GM13977 (cell line): Measurements from ENCODE around the gene UEVLD.
"Not testable (repeated sequence)": the region's sequence is repeated elsewhere in the genome, so short reads cannot be mapped to it uniquely, and the experiment has no call there.

Experiments
- DNase-seq: peaks from one replicate; pipeline ENCODE4 v3.0.0; 2012; ENCODE audit warnings: low spot score
- CTCF ChIP-seq: IDR thresholded peaks from 2 replicates; pipeline ENCODE4 v1.5.1; 2012; ENCODE audit warnings: mild to moderate bottlenecking, control low read depth; ENCODE audit not compliant: insufficient read depth; ENCODE audit errors: extremely low read depth, missing control alignments
- in situ Hi-C: fragments of 300-500 bp; cut with MboI; formaldehyde crosslinking; loops from one replicate; pipeline ENCODE4 v1.12.0; 2022; ENCODE audit warnings: low sequenced_read_pairs, low pct_unique_long_range_greater_than_20kb, mixed read lengths, inconsistent platforms; ENCODE audit not compliant: unreplicated experiment

UEVLD gene

GRCh38 chr11:18611196-18611595 lies 22.7 kb upstream of the UEVLD start:
- in situ Hi-C loops = no loop called here
- no peak for TF ChIP-seq CTCF
- no peak for DNase-seq

- in situ Hi-C loops = no loop called here
- no peak for DNase-seq
- no peak for TF ChIP-seq CTCF
Measured at GRCh38 chr11:18608376-18608775, 19.8 kb upstream of the UEVLD start.

DNA sequence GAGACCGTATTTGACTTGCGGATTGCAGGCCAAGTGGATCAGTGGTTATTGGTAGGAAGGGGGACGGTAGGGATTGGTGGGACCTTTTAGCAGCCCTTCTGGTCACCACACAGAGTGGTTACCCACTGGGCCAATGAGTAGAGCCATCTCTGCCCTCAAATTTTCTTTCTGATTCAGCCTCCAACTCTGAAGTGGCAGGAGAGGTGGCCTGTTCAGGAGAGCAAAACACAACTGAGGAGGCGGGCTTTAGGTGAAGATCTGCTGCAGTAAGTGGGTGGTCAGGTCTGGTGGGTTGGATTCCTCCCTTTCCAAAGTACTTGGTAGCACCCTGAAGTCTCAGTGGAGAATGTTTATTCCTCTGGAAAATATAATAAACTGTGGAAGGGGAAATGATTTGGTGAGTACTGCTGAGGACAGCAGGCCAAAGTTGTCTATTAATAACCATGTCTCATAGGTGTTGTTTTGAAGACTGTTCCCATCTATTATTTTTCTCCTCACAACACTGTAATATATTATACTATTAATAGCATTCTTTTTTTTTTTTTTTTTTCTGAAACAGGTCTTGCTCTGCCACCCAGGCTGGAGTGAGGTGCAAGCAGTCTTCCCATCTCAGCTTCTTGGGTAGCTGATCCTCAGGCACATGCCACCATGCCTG lies 12.5 kb upstream of the UEVLD start:
- no peak for TF ChIP-seq CTCF
- in situ Hi-C loops = no loop called here
- DNase-seq = no peak

DNA sequence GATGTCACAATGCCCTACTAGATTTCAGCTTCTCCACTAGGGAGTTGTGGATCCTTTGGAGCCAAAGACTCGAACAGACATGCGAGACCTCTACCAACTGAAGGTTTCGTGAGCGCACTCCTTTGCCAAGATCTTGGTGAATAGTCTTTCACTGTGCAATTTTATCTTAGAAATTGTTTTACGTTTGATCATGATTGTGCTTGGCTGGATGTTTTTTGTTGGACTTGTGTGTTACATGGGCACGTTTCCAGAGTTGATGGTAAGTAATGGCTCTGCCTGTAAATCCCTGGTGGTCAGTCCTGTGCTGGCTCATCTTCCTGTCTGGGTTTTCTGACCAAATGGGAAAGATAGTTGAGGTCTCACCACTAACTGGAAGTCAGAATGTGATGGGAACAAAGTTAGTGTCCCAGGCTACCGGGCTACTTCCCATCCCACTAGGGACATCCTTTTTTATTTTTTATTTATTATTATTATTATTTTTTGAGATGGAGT lies 11.3 kb upstream of the UEVLD start, which contains the start of gene MISFA:
MISFA (plus strand) TSS at position 51 of the 492 bp plus-strand sequence; CDS start at position 191, 140 bp downstream.
- DNase-seq = no peak
- in situ Hi-C loops = no loop called here
- TF ChIP-seq CTCF = no peak

DNA sequence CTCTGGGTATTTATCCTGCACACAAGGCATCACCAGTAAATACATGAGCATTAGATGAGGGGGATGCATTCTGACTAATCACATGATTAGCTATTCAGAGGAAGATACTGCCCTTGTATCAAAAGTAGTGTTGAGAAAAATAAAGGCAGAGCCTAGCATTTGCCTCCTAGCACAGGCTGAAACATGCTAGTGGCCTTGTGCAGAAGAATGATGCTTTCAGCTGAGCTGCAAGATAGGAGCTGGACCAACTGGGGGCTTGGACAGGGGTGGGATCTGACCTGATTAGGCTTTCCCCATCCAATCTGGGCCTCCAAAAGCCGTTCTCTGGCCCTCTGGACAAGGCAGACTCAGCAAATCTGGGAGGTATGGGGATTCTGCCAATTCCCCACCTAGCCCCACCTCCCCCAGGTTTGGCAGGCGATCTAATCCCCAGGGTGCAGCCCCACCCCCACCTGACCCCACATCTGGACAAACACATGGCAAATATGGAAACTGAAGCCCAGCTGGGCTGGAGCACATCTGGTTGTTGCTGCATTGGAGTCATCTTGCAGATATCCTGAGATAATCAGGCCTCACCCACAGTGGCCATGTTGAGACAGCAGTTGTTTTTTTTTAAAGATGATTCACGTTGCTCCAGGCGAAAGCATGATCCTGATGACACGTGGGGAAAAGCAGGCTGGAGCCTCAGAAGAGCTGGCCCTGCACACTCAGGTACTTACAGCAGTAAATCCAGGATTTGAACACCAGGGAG lies 6.6 kb upstream of the UEVLD start:
- TF ChIP-seq CTCF = no peak
- no peak for DNase-seq
- in situ Hi-C loops = no loop called here

DNA sequence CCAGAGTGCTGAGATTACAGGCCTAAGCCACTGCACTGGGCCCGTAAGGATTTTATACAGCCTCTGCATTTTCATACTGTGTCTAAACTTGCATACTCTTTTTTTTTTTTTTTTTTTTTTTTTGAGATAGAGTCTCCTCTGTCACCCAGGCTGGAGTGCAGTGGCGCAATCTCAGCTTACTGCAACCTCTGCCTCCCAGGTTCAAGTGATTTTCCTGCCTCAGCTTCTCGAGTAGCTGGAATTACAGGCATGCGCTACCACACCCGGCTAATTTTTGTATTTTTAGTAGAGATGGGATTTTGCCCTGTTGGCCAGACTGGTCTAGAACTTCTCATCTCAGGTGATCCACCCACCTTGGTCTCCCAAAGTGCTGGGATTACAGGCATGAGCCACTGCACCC lies 5.6 kb upstream of the UEVLD start:
- DNase-seq, in situ Hi-C loops: not testable (repeated sequence)

DNA sequence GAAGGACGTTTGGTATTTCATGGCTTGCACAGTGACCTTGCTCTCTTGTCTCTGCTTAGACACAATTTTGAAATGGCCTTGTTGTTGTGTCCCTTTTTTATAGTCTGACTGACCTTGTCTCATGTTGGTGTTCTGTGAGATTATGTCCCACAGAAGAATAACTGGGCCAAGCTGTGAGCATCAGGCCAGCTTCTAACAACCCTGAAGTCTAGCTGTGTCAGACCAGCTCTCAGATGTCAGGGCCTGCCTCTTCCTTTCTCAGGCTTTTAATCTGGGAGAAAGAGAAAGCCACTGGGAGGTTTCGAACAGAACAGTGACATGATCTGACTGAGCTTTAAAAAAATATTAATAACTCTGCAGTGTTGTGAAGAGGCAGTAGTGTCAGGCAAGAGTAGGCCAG lies 2.0 kb upstream of the UEVLD start:
- no peak for TF ChIP-seq CTCF
- no peak for DNase-seq
- in situ Hi-C loops = no loop called here
